GM19240 (cell line): Measurements from ENCODE around the gene PALD1.
"Not testable (repeated sequence)": the region's sequence is repeated elsewhere in the genome, so short reads cannot be mapped to it uniquely, and the experiment has no call there.

Experiments used
- DNase-seq: peaks from one replicate; pipeline ENCODE4 v3.0.0; 2011; ENCODE audit warnings: low spot score; ENCODE audit not compliant: insufficient read length

Gene PALD1

GRCh38 chr10:70602665-70603448 is 124.3 kb downstream of the PALD1 start, which contains the start of gene PRF1:
Gene PRF1, minus strand, starts transcription at chr10:70602741. Its CDS starts 1,839 bp downstream, at chr10:70600902.
- no peak for DNase-seq

GRCh38 chr10:70603449-70603801 is 124.9 kb downstream of the PALD1 start:
- no peak for DNase-seq

GRCh38 chr10:70604106-70604505 is 125.5 kb downstream of the PALD1 start:
- DNase-seq = no peak

- no peak for DNase-seq
Measured at GRCh38 chr10:70605161-70605560, 126.6 kb downstream of the PALD1 start.

- DNase-seq = no peak
Measured at GRCh38 chr10:70607936-70608335, 129.4 kb downstream of the PALD1 start.

- DNase-seq = no peak
Measured at GRCh38 chr10:70613941-70614340, 135.4 kb downstream of the PALD1 start.

- not testable (repeated sequence) for DNase-seq
Measured at GRCh38 chr10:70614364-70614763, 135.8 kb downstream of the PALD1 start.

GRCh38 chr10:70615211-70615610 is 136.6 kb downstream of the PALD1 start:
- no peak for DNase-seq

GRCh38 chr10:70615784-70616522 is 137.4 kb downstream of the PALD1 start:
- no peak for DNase-seq

- DNase-seq = no peak
Measured at GRCh38 chr10:70616761-70617160, 138.2 kb downstream of the PALD1 start.
